B cell (primary cell): ENCODE data around the gene AGL. TPM values are rescaled to one million over a fixed set of nuclear protein-coding genes. Genes with fewer than 3 reads are reported as not detected.
"Not testable (repeated sequence)": the region's sequence is repeated elsewhere in the genome, so short reads cannot be mapped to it uniquely, and the experiment has no call there.

Experiments
- ATAC-seq: fragments of 200-7000 bp; cut with Tn5 transposase; one replicate; pipeline ENCODE4 v1.10.0; 2021; ENCODE audit warnings: low read depth, mild to moderate bottlenecking, moderate number of reproducible peaks, moderate library complexity
- CTCF ChIA-PET: fragments of 350-600 bp; sonication (Branson Sonifier 250); formaldehyde crosslinking; loops from one replicate; lab custom pipeline; 2021; ENCODE audit warnings: antibody characterized with exemption, inconsistent platforms; lab: Charles Lee
- POLR2A ChIA-PET: fragments of 350-600 bp; sonication (Branson Sonifier 250); formaldehyde crosslinking; loops from one replicate; lab custom pipeline; 2021; ENCODE audit warnings: antibody characterized with exemption; lab: Charles Lee
- DNase-seq: peaks from one replicate; pipeline ENCODE4 v3.0.0; 2013
- H2AFZ ChIP-seq: 2 replicates; pipeline ENCODE4 v1.6.1; 2012; ENCODE audit warnings: mild to moderate bottlenecking, low read depth, low read length; ENCODE audit not compliant: insufficient read depth, poor library complexity, severe bottlenecking
- H3K27ac ChIP-seq, 2 donors: 1 replicate in 1 of 2; 2 replicates in 1 of 2; pipeline ENCODE4 v1.5.1; 2012 to 2013; ENCODE audit warnings: low read length in 2 of 2, mild to moderate bottlenecking in 2 of 2, moderate library complexity in 1 of 2
- H3K27me3 ChIP-seq, 4 experiments: fragments of 200-600 bp in 1 of 4; sonication (generic) in 1 of 4; replicated peaks in 1 of 4; 1 replicate in 2 of 4; 2 replicates in 2 of 4; pipeline versions ENCODE4 v1.6.1 to v1.7.0; 2013 to 2016; ENCODE audit warnings: low read length in 3 of 4, mild to moderate bottlenecking in 2 of 4, mixed read lengths in 1 of 4, moderate library complexity in 1 of 4; ENCODE audit not compliant: insufficient read depth in 4 of 4, control insufficient read depth in 3 of 4; ENCODE audit errors: control extremely low read depth in 1 of 4
- H3K36me3 ChIP-seq, 2 experiments: replicated peaks in 1 of 2; 1 replicate in 1 of 2; 2 replicates in 1 of 2; pipeline versions ENCODE4 v1.6.1 to v1.7.1; 2013; ENCODE audit warnings: low read length in 1 of 2; ENCODE audit not compliant: insufficient read depth in 2 of 2, control insufficient read depth in 1 of 2; ENCODE audit errors: control extremely low read depth in 1 of 2, extremely low read depth in 1 of 2
- H3K4me1 ChIP-seq, 2 donors: fragments of 200-600 bp in 1 of 2; sonication (generic) in 1 of 2; 1 replicate in 1 of 2; 2 replicates in 1 of 2; pipeline versions ENCODE4 v1.5.1 to v1.6.1; 2013 to 2017; ENCODE audit warnings: low read length in 2 of 2; ENCODE audit not compliant: control insufficient read depth in 2 of 2, insufficient read depth in 2 of 2
- H3K4me2 ChIP-seq: replicated peaks from 2 replicates; pipeline ENCODE3; 2012; ENCODE audit warnings: mild to moderate bottlenecking, low read depth, low read length; ENCODE audit not compliant: poor library complexity, severe bottlenecking
- H3K4me3 ChIP-seq, 5 experiments: fragments of 200-600 bp in 1 of 5; sonication (generic) in 1 of 5; 1 replicate in 3 of 5; 2 replicates in 2 of 5; pipeline versions ENCODE4 v1.5.1 to v1.7.0; 2011 to 2016; ENCODE audit warnings: low read length in 4 of 5, mild to moderate bottlenecking in 4 of 5, low read depth in 2 of 5, control low read depth in 1 of 5, moderate library complexity in 1 of 5; ENCODE audit not compliant: insufficient read depth in 1 of 5; ENCODE audit errors: control extremely low read depth in 1 of 5, extremely low read depth in 1 of 5
- H3K79me2 ChIP-seq: fragments of 200-600 bp; sonication (generic); one replicate; pipeline ENCODE4 v1.6.0; 2016; ENCODE audit warnings: low read length; ENCODE audit not compliant: control insufficient read depth, insufficient read depth
- H3K9ac ChIP-seq: fragments of 200-600 bp; sonication (generic); 2 replicates; pipeline ENCODE4 v1.6.1; 2017; ENCODE audit warnings: mild to moderate bottlenecking, low read length, moderate library complexity
- H3K9me3 ChIP-seq, 3 donors: one replicate each; pipeline versions ENCODE4 v1.6.1 to v1.7.1; 2013; ENCODE audit warnings: low read length in 2 of 3; ENCODE audit not compliant: control insufficient read depth in 2 of 3, insufficient read depth in 1 of 3; ENCODE audit errors: control extremely low read depth in 1 of 3
- H4K20me1 ChIP-seq: 2 replicates; pipeline ENCODE4 v1.6.0; 2012; ENCODE audit warnings: mild to moderate bottlenecking, low read length; ENCODE audit not compliant: insufficient read depth, control insufficient read depth, poor library complexity, severe bottlenecking
- H3K27ac Mint-ChIP-seq: one replicate; pipeline ENCODE4 v1.8.0; 2021; ENCODE audit warnings: mixed read lengths
- H3K27me3 Mint-ChIP-seq: one replicate; pipeline ENCODE4 v1.8.0; 2021; ENCODE audit warnings: mixed read lengths
- H3K4me1 Mint-ChIP-seq: one replicate; pipeline ENCODE4 v1.8.0; 2021; ENCODE audit warnings: mixed read lengths
- H3K4me3 Mint-ChIP-seq: one replicate; pipeline ENCODE4 v1.8.0; 2021; ENCODE audit warnings: mixed read lengths
- H3K9me3 Mint-ChIP-seq: one replicate; pipeline ENCODE4 v1.8.0; 2022; ENCODE audit warnings: mixed read lengths; ENCODE audit not compliant: insufficient read depth
- CTCF ChIP-seq: fragments of 200-600 bp; IDR thresholded peaks from one replicate; pipeline ENCODE4 v1.8.0; 2022; ENCODE audit warnings: antibody characterized with exemption, mild to moderate bottlenecking
- EZH2 ChIP-seq: IDR thresholded peaks from 2 replicates; pipeline ENCODE4 v1.6.1; 2012; ENCODE audit warnings: borderline replicate concordance, low read depth, mild to moderate bottlenecking, moderate library complexity, low read length; ENCODE audit not compliant: insufficient read depth, poor library complexity, severe bottlenecking
- WGBS: methylation state at CpG from one replicate; pipeline ENCODE4 v1.1.5; 2013; ENCODE audit warnings: missing lambda C conversion rate; ENCODE audit not compliant: insufficient coverage; 5-methylcytosine and 5-hydroxymethylcytosine counted together
- intact Hi-C: fragments of 100-400 bp; cut with micrococcal nuclease; formaldehyde crosslinking; loops from one replicate; pipeline ENCODE4 v1.10.0; 2022
- polyA plus RNA-seq: library from polyadenylated mRNA; depleted of rRNA; stranded (reverse); fragments of >200 nt; gene quantifications from 2 replicates; pipeline ENCODE4 v1.2.3, GENCODE V29; 2012
- total RNA-seq, 2 donors: library from RNA; stranded (reverse); fragments of 120-200 nt in 1 of 2; gene quantifications; 1 replicate in 1 of 2; 2 replicates in 1 of 2; pipeline versions ENCODE4 v1.2.3 to v1.2.4, GENCODE V29; 2013 to 2022

AGL gene
- total and polyA plus RNA-seq, 2 donors (not counting 1 experiment from before 2014, with no cell fraction given), result 3.2 to 18.7 TPM

GRCh38 chr1:99855914-99856450 lies 5.8 kb downstream of the AGL start:
- H3K27me3 ChIP-seq, result no peaks in the 10 kb centered on the region
- peaks cover 0 to 6% (median 0%) of the 10 kb centered on the region in 3 donors for H3K9me3 ChIP-seq
- Mint-ChIP-seq H3K4me3 (no peak overlapping the region), H3K9me3 (no peaks in the 10 kb centered on the region), H3K4me1 (peaks cover 7% of the 10 kb centered on the region), H3K27me3 (no peaks in the 10 kb centered on the region), H3K27ac (no peak overlapping the region)
- no peak overlapping the region for H2AFZ ChIP-seq
- H3K4me3 ChIP-seq, result no peak overlapping the region
- no peak for TF ChIP-seq EZH2
- TF ChIP-seq CTCF, result no peak
- ATAC-seq (no peak), DNase-seq (no peak)
- CTCF ChIA-PET, result no interaction called here
- H3K4me1 ChIP-seq, result peaks cover under 1 to 4% of the 10 kb centered on the region in 2 donors
- H3K79me2 ChIP-seq, result peaks cover 9% of the 10 kb centered on the region
- WGBS, result no CpG with 5 or more reads among the region's 1 CpG
- peaks cover 2 to 13% of the 10 kb centered on the region in 2 experiments for H3K36me3 ChIP-seq
- H3K4me2 ChIP-seq, result no peak overlapping the region
- H3K9ac ChIP-seq, result no peak overlapping the region
- no peaks in the 10 kb centered on the region for H4K20me1 ChIP-seq
- H3K27ac ChIP-seq, result no peak overlapping the region
- intact Hi-C loops, result loop anchor here (10.0 kb wide), 1 partner anchor 389 kb away; the partner anchor contains the start of gene DBT
- POLR2A ChIA-PET, result no interaction called here

GRCh38 chr1:99857041-99857440 lies 6.9 kb downstream of the AGL start:
- H3K27ac Mint-ChIP-seq, H3K4me3 Mint-ChIP-seq, DNase-seq, H3K27ac ChIP-seq, H3K4me1 Mint-ChIP-seq, H3K9me3 ChIP-seq, CTCF ChIA-PET, H3K4me2 ChIP-seq, H4K20me1 ChIP-seq, H3K79me2 ChIP-seq, H3K4me3 ChIP-seq, H3K9me3 Mint-ChIP-seq, H3K9ac ChIP-seq, H3K4me1 ChIP-seq, H3K27me3 ChIP-seq, H3K27me3 Mint-ChIP-seq, POLR2A ChIA-PET, ATAC-seq, H2AFZ ChIP-seq: not testable (repeated sequence)
- intact Hi-C loops, result loop anchor here (10.0 kb wide), 1 partner anchor 388 kb away; the partner anchor contains the start of gene DBT
- peaks cover 2 to 20% of the 10 kb centered on the region in 2 experiments for H3K36me3 ChIP-seq
- WGBS, result 100% methylated on average over 4 of the region's 33 CpGs
